Glutamatergic neuron (in vitro differentiated cells): ENCODE measurements around the gene APOBEC2. TPM values are rescaled to one million over a fixed set of nuclear protein-coding genes. Genes with fewer than 3 reads are reported as not detected.

Experiments
- DNase-seq: peaks from one replicate; pipeline ENCODE4 v3.0.0; 2022
- H3K27ac Mint-ChIP-seq: one replicate; pipeline ENCODE4 v1.8.0; 2020; ENCODE audit warnings: mild to moderate bottlenecking, mixed read lengths, inconsistent platforms; ENCODE audit not compliant: unreplicated experiment
- H3K27me3 Mint-ChIP-seq: one replicate; pipeline ENCODE4 v1.8.0; 2020; ENCODE audit warnings: mild to moderate bottlenecking, moderate library complexity, mixed read lengths, inconsistent platforms; ENCODE audit not compliant: unreplicated experiment
- H3K36me3 Mint-ChIP-seq: one replicate; pipeline ENCODE4 v1.8.0; 2020; ENCODE audit warnings: mild to moderate bottlenecking, mixed read lengths, inconsistent platforms; ENCODE audit not compliant: unreplicated experiment
- H3K4me1 Mint-ChIP-seq: one replicate; pipeline ENCODE4 v1.8.0; 2020; ENCODE audit warnings: mild to moderate bottlenecking, low read depth, mixed read lengths, inconsistent platforms; ENCODE audit not compliant: unreplicated experiment
- H3K4me3 Mint-ChIP-seq: one replicate; pipeline ENCODE4 v1.8.0; 2020; ENCODE audit warnings: mild to moderate bottlenecking, mixed read lengths, inconsistent platforms; ENCODE audit not compliant: unreplicated experiment
- H3K9me3 Mint-ChIP-seq: one replicate; pipeline ENCODE4 v1.8.0; 2020; ENCODE audit warnings: mild to moderate bottlenecking, moderate library complexity, mixed read lengths, inconsistent platforms; ENCODE audit not compliant: unreplicated experiment
- CTCF ChIP-seq: fragments of 200-600 bp; sonication (generic); IDR thresholded peaks from one replicate; pipeline ENCODE4 v1.5.0; 2021; ENCODE audit not compliant: partially characterized antibody, unreplicated experiment
- total RNA-seq: library from RNA; stranded (reverse); fragmentation: NEBNext Ultra II Directional; extraction: Animal tissue kit (Norgen Biotek cat#: 25700); gene quantifications from one replicate; pipeline ENCODE4 v1.2.1, GENCODE V29; 2021; ENCODE audit not compliant: unreplicated experiment

The APOBEC2 gene
- total RNA-seq, 1 donor from 2014 or later = 0.61 TPM

GRCh38 chr6:41037107-41037900, 15.7 kb upstream of the APOBEC2 start:
- H3K4me3 Mint-ChIP-seq = no peak overlapping the region
- no peak for DNase-seq
- no peak overlapping the region for H3K27ac Mint-ChIP-seq
- H3K27me3 Mint-ChIP-seq = peaks cover 2% of the 10 kb centered on the region
- H3K36me3 Mint-ChIP-seq = no peaks in the 10 kb centered on the region
- H3K4me1 Mint-ChIP-seq = no peaks in the 10 kb centered on the region
- no peak for TF ChIP-seq CTCF
- no peaks in the 10 kb centered on the region for H3K9me3 Mint-ChIP-seq

- Mint-ChIP-seq H3K36me3 (no peaks in the 10 kb centered on the region), H3K27ac (no peak overlapping the region), H3K27me3 (peaks cover under 1% of the 10 kb centered on the region), H3K4me1 (no peaks in the 10 kb centered on the region), H3K4me3 (no peak overlapping the region), H3K9me3 (no peaks in the 10 kb centered on the region)
- TF ChIP-seq CTCF = no peak
- no peak for DNase-seq
Observed at GRCh38 chr6:41038205-41038604, 14.8 kb upstream of the APOBEC2 start.

GRCh38 chr6:41039060-41039998, 13.7 kb upstream of the APOBEC2 start, which contains the start of gene UNC5CL:
Gene UNC5CL (minus strand): TSS chr6:41039221. CDS start chr6:41035074, 4,147 bp downstream.
- TF ChIP-seq CTCF = peak; percentile 63
- DNase-seq = peak; percentile 50
- Mint-ChIP-seq H3K4me3 (no peak within 1 kb of the TSS), H3K27me3 (no peaks in the 10 kb centered on the region), H3K36me3 (no peaks in the 10 kb centered on the region), H3K9me3 (no peaks in the 10 kb centered on the region), H3K27ac (no peak within 1 kb of the TSS), H3K4me1 (no peaks in the 10 kb centered on the region)

GRCh38 chr6:41040101-41040939, 12.7 kb upstream of the APOBEC2 start:
- Mint-ChIP-seq H3K9me3 (no peaks in the 10 kb centered on the region), H3K36me3 (no peaks in the 10 kb centered on the region), H3K27me3 (no peaks in the 10 kb centered on the region), H3K27ac (no peak overlapping the region), H3K4me1 (no peaks in the 10 kb centered on the region), H3K4me3 (no peak overlapping the region)
- no peak for TF ChIP-seq CTCF
- no peak for DNase-seq
